Astrocyte (in vitro differentiated cells and primary cell): ENCODE data around the gene PTK7. TPM values are rescaled to one million over a fixed set of nuclear protein-coding genes. Genes with fewer than 3 reads are reported as not detected.

ENCODE experiments used
- DNase-seq: peaks from one replicate; pipeline ENCODE4 v3.0.0-alpha.2; 2010; ENCODE audit warnings: low read depth
- FAIRE-seq: peaks from 2 replicates; lab custom pipeline; 2011; peaks lifted over from hg19 to GRCh38; lab: Jason Lieb, UNC
- H2AFZ ChIP-seq: 2 replicates; pipeline ENCODE4 v1.6.0; 2012; ENCODE audit warnings: low read depth, low read length, inconsistent platforms
- H3K27ac ChIP-seq: 2 replicates; pipeline ENCODE4 v1.5.1; 2011; ENCODE audit warnings: low read depth, low read length, inconsistent platforms
- H3K27me3 ChIP-seq: 2 replicates; pipeline ENCODE4 v1.6.0; 2011; ENCODE audit warnings: low read length, inconsistent platforms; ENCODE audit not compliant: insufficient read depth
- H3K36me3 ChIP-seq: 2 replicates; pipeline ENCODE4 v1.5.1; 2011; ENCODE audit warnings: low read length, inconsistent platforms; ENCODE audit not compliant: insufficient read depth
- H3K4me1 ChIP-seq: 2 replicates; pipeline ENCODE4 v1.5.1; 2011; ENCODE audit warnings: low read length, inconsistent platforms; ENCODE audit not compliant: insufficient read depth
- H3K4me2 ChIP-seq: 2 replicates; pipeline ENCODE4 v1.6.0; 2012; ENCODE audit warnings: low read length, inconsistent platforms
- H3K4me3 ChIP-seq: 2 replicates; pipeline ENCODE4 v1.5.1; 2011; ENCODE audit warnings: low read depth, mild to moderate bottlenecking, low read length, inconsistent platforms; ENCODE audit not compliant: insufficient read depth
- H3K79me2 ChIP-seq: 2 replicates; pipeline ENCODE4 v1.6.0; 2012; ENCODE audit warnings: mild to moderate bottlenecking, low read length, inconsistent platforms; ENCODE audit not compliant: insufficient read depth
- H3K9ac ChIP-seq: 2 replicates; pipeline ENCODE4 v1.6.0; 2012; ENCODE audit warnings: mild to moderate bottlenecking, low read length, inconsistent platforms
- H3K9me3 ChIP-seq: 2 replicates; pipeline ENCODE4 v1.5.1; 2012; ENCODE audit warnings: low read depth, mild to moderate bottlenecking, low read length, inconsistent platforms; ENCODE audit not compliant: insufficient read depth
- H4K20me1 ChIP-seq: 2 replicates; pipeline ENCODE4 v1.6.0; 2012; ENCODE audit warnings: low read length, inconsistent platforms; ENCODE audit not compliant: insufficient read depth
- H3K27ac Mint-ChIP-seq: one replicate; pipeline ENCODE4 v1.8.0; 2021; ENCODE audit warnings: mild to moderate bottlenecking, mixed read lengths; ENCODE audit not compliant: unreplicated experiment
- H3K27me3 Mint-ChIP-seq: one replicate; pipeline ENCODE4 v1.8.0; 2021; ENCODE audit warnings: low read depth, mixed read lengths; ENCODE audit not compliant: unreplicated experiment
- H3K36me3 Mint-ChIP-seq: one replicate; pipeline ENCODE4 v1.8.0; 2021; ENCODE audit warnings: low read depth, mixed read lengths; ENCODE audit not compliant: unreplicated experiment
- H3K4me1 Mint-ChIP-seq: one replicate; pipeline ENCODE4 v1.8.0; 2021; ENCODE audit warnings: low read depth, mixed read lengths; ENCODE audit not compliant: unreplicated experiment
- H3K4me3 Mint-ChIP-seq: one replicate; pipeline ENCODE4 v1.8.0; 2021; ENCODE audit warnings: mild to moderate bottlenecking, moderate library complexity, mixed read lengths; ENCODE audit not compliant: unreplicated experiment
- H3K9me3 Mint-ChIP-seq: one replicate; pipeline ENCODE4 v1.8.0; 2021; ENCODE audit warnings: mild to moderate bottlenecking, mixed read lengths; ENCODE audit not compliant: unreplicated experiment
- EZH2 ChIP-seq: IDR thresholded peaks from 2 replicates; pipeline ENCODE4 v1.6.1; 2012; ENCODE audit warnings: mild to moderate bottlenecking, low read length, inconsistent platforms; ENCODE audit not compliant: insufficient read depth
- total RNA-seq: library from RNA; stranded (reverse); gene quantifications from 2 replicates; pipeline ENCODE4 v1.2.1, GENCODE V29; 2021
- TF ChIP-seq, protein P1 (sequence below): IDR thresholded peaks from 2 replicates; pipeline ENCODE4 v1.5.1; 2011; ENCODE audit warnings: low read depth, mild to moderate bottlenecking, inconsistent platforms, low read length, moderate library complexity; ENCODE audit not compliant: insufficient read depth

PTK7 gene
- total RNA-seq, 1 donor from 2014 or later = 506 TPM

DNA sequence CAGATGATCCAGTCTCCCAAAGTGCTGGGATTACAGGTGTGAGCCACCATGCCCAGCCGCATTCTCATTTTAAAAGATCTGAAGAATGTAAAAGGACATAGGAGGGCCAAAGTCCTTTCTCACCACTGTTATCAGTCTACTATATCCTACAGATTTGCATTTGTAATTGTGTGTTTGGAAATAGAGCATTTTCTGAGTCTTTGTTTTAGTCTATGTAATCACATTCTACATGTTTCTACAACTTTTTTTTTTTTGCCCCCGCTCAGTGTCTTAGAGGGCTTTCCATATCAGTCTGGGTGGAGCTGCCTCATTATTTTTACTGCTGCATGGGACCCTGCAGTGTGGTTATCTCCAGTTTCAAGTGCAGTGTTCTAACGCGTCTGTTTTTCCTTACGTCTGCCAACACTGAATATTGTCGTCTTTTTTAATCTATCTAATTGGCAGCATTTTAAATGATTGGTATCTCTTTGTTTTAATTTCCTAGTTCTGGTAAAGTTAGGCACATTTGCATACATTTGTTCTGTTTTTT is 113.7 kb downstream of the PTK7 start:
- no peak for FAIRE-seq
- Mint-ChIP-seq H3K9me3 (no peaks in the 10 kb centered on the region), H3K4me1 (no peaks in the 10 kb centered on the region), H3K27ac (no peak overlapping the region), H3K27me3 (no peaks in the 10 kb centered on the region), H3K36me3 (peaks cover 26% of the 10 kb centered on the region), H3K4me3 (no peak overlapping the region)
- H3K79me2 ChIP-seq = no peaks in the 10 kb centered on the region
- TF ChIP-seq, protein P1, sequence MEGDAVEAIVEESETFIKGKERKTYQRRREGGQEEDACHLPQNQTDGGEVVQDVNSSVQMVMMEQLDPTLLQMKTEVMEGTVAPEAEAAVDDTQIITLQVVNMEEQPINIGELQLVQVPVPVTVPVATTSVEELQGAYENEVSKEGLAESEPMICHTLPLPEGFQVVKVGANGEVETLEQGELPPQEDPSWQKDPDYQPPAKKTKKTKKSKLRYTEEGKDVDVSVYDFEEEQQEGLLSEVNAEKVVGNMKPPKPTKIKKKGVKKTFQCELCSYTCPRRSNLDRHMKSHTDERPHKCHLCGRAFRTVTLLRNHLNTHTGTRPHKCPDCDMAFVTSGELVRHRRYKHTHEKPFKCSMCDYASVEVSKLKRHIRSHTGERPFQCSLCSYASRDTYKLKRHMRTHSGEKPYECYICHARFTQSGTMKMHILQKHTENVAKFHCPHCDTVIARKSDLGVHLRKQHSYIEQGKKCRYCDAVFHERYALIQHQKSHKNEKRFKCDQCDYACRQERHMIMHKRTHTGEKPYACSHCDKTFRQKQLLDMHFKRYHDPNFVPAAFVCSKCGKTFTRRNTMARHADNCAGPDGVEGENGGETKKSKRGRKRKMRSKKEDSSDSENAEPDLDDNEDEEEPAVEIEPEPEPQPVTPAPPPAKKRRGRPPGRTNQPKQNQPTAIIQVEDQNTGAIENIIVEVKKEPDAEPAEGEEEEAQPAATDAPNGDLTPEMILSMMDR = no peak
- no peak for TF ChIP-seq EZH2
- no peaks in the 10 kb centered on the region for H3K9me3 ChIP-seq
- H3K9ac ChIP-seq = no peak overlapping the region
- H2AFZ ChIP-seq = no peak overlapping the region
- DNase-seq = no peak
- H3K36me3 ChIP-seq = peaks cover 8% of the 10 kb centered on the region
- H4K20me1 ChIP-seq = no peaks in the 10 kb centered on the region
- H3K27me3 ChIP-seq = no peaks in the 10 kb centered on the region
- no peak overlapping the region for H3K4me2 ChIP-seq
- no peaks in the 10 kb centered on the region for H3K4me1 ChIP-seq
- H3K27ac ChIP-seq = no peak overlapping the region
- no peak overlapping the region for H3K4me3 ChIP-seq

GRCh38 chr6:43192911-43193310 is 116.8 kb downstream of the PTK7 start:
- Histone ChIP-seq H3K4me3 (no peak overlapping the region), H3K36me3 (peaks cover 8% of the 10 kb centered on the region), H2AFZ (no peak overlapping the region), H3K27ac (no peak overlapping the region), H3K9ac (no peak overlapping the region), H3K9me3 (no peaks in the 10 kb centered on the region), H3K4me1 (no peaks in the 10 kb centered on the region), H3K27me3 (no peaks in the 10 kb centered on the region), H4K20me1 (no peaks in the 10 kb centered on the region), H3K4me2 (no peak overlapping the region), H3K79me2 (no peaks in the 10 kb centered on the region)
- Mint-ChIP-seq H3K9me3 (no peaks in the 10 kb centered on the region), H3K4me3 (no peak overlapping the region), H3K4me1 (no peaks in the 10 kb centered on the region), H3K36me3 (peaks cover 30% of the 10 kb centered on the region), H3K27me3 (no peaks in the 10 kb centered on the region), H3K27ac (no peak overlapping the region)
- no peak for DNase-seq
- no peak for FAIRE-seq
- no peak for TF ChIP-seq EZH2
- TF ChIP-seq, protein P1 = no peak

- Histone ChIP-seq H3K36me3 (peaks cover 4% of the 10 kb centered on the region), H3K4me1 (no peaks in the 10 kb centered on the region), H4K20me1 (no peaks in the 10 kb centered on the region), H3K9me3 (no peaks in the 10 kb centered on the region), H3K9ac (no peak overlapping the region), H2AFZ (no peak overlapping the region), H3K4me3 (no peak overlapping the region), H3K79me2 (no peaks in the 10 kb centered on the region), H3K27me3 (no peaks in the 10 kb centered on the region), H3K27ac (no peak overlapping the region), H3K4me2 (no peak overlapping the region)
- H3K4me3 Mint-ChIP-seq = no peak overlapping the region
- DNase-seq = no peak
- H3K27me3 Mint-ChIP-seq = no peaks in the 10 kb centered on the region
- FAIRE-seq = no peak
- no peaks in the 10 kb centered on the region for H3K9me3 Mint-ChIP-seq
- TF ChIP-seq, protein P1 = no peak
- TF ChIP-seq EZH2 = no peak
- H3K4me1 Mint-ChIP-seq = no peaks in the 10 kb centered on the region
- peaks cover 26% of the 10 kb centered on the region for H3K36me3 Mint-ChIP-seq
- H3K27ac Mint-ChIP-seq = no peak overlapping the region
These were observed 117.8 kb downstream of the PTK7 start for GRCh38 chr6:43193929-43194328.
